Activated T-cell treated with anti-CD3 and anti-CD28 coated beads, Interleukin-2, amount 50 U/mL, for 72 hours (primary cell): ENCODE data around the gene PIK3CD. TPM values are rescaled to one million over a fixed set of nuclear protein-coding genes. Genes with fewer than 3 reads are reported as not detected.
"Not testable (repeated sequence)": the region's sequence is repeated elsewhere in the genome, so short reads cannot be mapped to it uniquely, and the experiment has no call there.

Experiments
- ATAC-seq, 2 donors: fragments of 150-1000 bp; cut with Tn5 transposase; replicated peaks in 1 of 2; 2 replicates each; pipeline ENCODE4 v1.10.0; 2021; ENCODE audit warnings: moderate library complexity in 2 of 2, mild to moderate bottlenecking in 1 of 2
- DNase-seq, 2 donors: peaks; one replicate each; pipeline ENCODE4 v3.0.0; 2021 to 2022; ENCODE audit warnings: mixed read lengths in 1 of 2
- H3K27ac Mint-ChIP-seq: one replicate; pipeline ENCODE4 v1.8.0; 2022; ENCODE audit warnings: mild to moderate bottlenecking, moderate library complexity, mixed read lengths
- H3K27me3 Mint-ChIP-seq: one replicate; pipeline ENCODE4 v1.8.0; 2022; ENCODE audit warnings: low read depth, mixed read lengths
- H3K36me3 Mint-ChIP-seq, 2 donors: one replicate each; pipeline ENCODE4 v1.8.0; 2022; ENCODE audit warnings: mixed read lengths in 2 of 2, mild to moderate bottlenecking in 1 of 2; ENCODE audit not compliant: insufficient read depth in 2 of 2
- H3K4me1 Mint-ChIP-seq: one replicate; pipeline ENCODE4 v1.8.0; 2022; ENCODE audit warnings: low read depth, mixed read lengths
- H3K4me3 Mint-ChIP-seq, 2 donors: one replicate each; pipeline ENCODE4 v1.8.0; 2022; ENCODE audit warnings: mild to moderate bottlenecking in 2 of 2, mixed read lengths in 2 of 2, moderate library complexity in 2 of 2
- H3K9me3 Mint-ChIP-seq, 2 donors: one replicate each; pipeline ENCODE4 v1.8.0; 2022; ENCODE audit warnings: mixed read lengths in 2 of 2
- total RNA-seq, 2 donors: library from RNA; stranded (reverse); gene quantifications; one replicate each; pipeline ENCODE4 v1.2.3, GENCODE V29; 2022

Gene PIK3CD
- total RNA-seq, 2 donors from 2014 or later: 149 to 162 TPM

GRCh38 chr1:9755441-9755995 is 104.0 kb downstream of the PIK3CD start:
- H3K27me3 Mint-ChIP-seq: no peaks in the 10 kb centered on the region
- no peaks in the 10 kb centered on the region for H3K4me1 Mint-ChIP-seq
- no peak for ATAC-seq
- DNase-seq: no peak
- H3K27ac Mint-ChIP-seq: peak overlapping the region; percentile 18
- H3K4me3 Mint-ChIP-seq: no peak overlapping the region
- H3K36me3 Mint-ChIP-seq: peaks cover 0 to 3% of the 10 kb centered on the region in 2 donors
- H3K9me3 Mint-ChIP-seq: no peaks in the 10 kb centered on the region

GRCh38 chr1:9758559-9759121 is 107.1 kb downstream of the PIK3CD start:
- peaks cover 0 to 2% of the 10 kb centered on the region in 2 donors for H3K36me3 Mint-ChIP-seq
- no peaks in the 10 kb centered on the region for H3K27me3 Mint-ChIP-seq
- no peak overlapping the region for H3K4me3 Mint-ChIP-seq
- H3K4me1 Mint-ChIP-seq: peaks cover under 1% of the 10 kb centered on the region
- no peak for DNase-seq
- no peaks in the 10 kb centered on the region for H3K9me3 Mint-ChIP-seq
- H3K27ac Mint-ChIP-seq: no peak overlapping the region
- no peak for ATAC-seq

GRCh38 chr1:9759939-9760338 is 108.4 kb downstream of the PIK3CD start:
- Mint-ChIP-seq H3K27ac (no peak overlapping the region), H3K4me3 (no peak overlapping the region), H3K4me1 (peaks cover 7% of the 10 kb centered on the region), H3K36me3 (peaks cover 0 to 2% of the 10 kb centered on the region in 2 donors), H3K27me3 (no peaks in the 10 kb centered on the region), H3K9me3 (no peaks in the 10 kb centered on the region)
- DNase-seq (no peak), ATAC-seq (no peak)

- Mint-ChIP-seq H3K27me3 (no peaks in the 10 kb centered on the region), H3K27ac (no peak overlapping the region), H3K36me3 (peaks cover 0 to 2% of the 10 kb centered on the region in 2 donors), H3K4me1 (peaks cover 7% of the 10 kb centered on the region), H3K4me3 (no peak overlapping the region), H3K9me3 (no peaks in the 10 kb centered on the region)
- ATAC-seq: no peak
- DNase-seq: no peak
Measured at GRCh38 chr1:9760824-9761223, 109.3 kb downstream of the PIK3CD start.

- Mint-ChIP-seq H3K9me3 (no peaks in the 10 kb centered on the region), H3K36me3 (peaks cover 0 to 2% of the 10 kb centered on the region in 2 donors), H3K4me3 (no peak overlapping the region), H3K27ac (no peak overlapping the region), H3K27me3 (no peaks in the 10 kb centered on the region), H3K4me1 (peaks cover 7% of the 10 kb centered on the region)
- DNase-seq: no peak
- ATAC-seq: no peak
Measured at GRCh38 chr1:9761855-9762254, 110.3 kb downstream of the PIK3CD start.

GRCh38 chr1:9762446-9762845 is 110.9 kb downstream of the PIK3CD start:
- ATAC-seq, H3K4me3 Mint-ChIP-seq, H3K4me1 Mint-ChIP-seq, H3K27ac Mint-ChIP-seq, H3K27me3 Mint-ChIP-seq, H3K9me3 Mint-ChIP-seq, DNase-seq, H3K36me3 Mint-ChIP-seq: not testable (repeated sequence)

GRCh38 chr1:9763914-9764313 is 112.4 kb downstream of the PIK3CD start:
- DNase-seq: no peak
- H3K36me3 Mint-ChIP-seq: peaks cover 0 to 2% of the 10 kb centered on the region in 2 donors
- no peaks in the 10 kb centered on the region for H3K27me3 Mint-ChIP-seq
- no peaks in the 10 kb centered on the region for H3K9me3 Mint-ChIP-seq
- H3K27ac Mint-ChIP-seq: no peak overlapping the region
- ATAC-seq: no peak
- H3K4me3 Mint-ChIP-seq: no peak overlapping the region
- H3K4me1 Mint-ChIP-seq: peaks cover 7% of the 10 kb centered on the region

- ATAC-seq: no peak
- peaks cover 0 to 4% of the 10 kb centered on the region in 2 donors for H3K36me3 Mint-ChIP-seq
- no peaks in the 10 kb centered on the region for H3K9me3 Mint-ChIP-seq
- no peak overlapping the region for H3K27ac Mint-ChIP-seq
- no peak for DNase-seq
- peaks cover 7% of the 10 kb centered on the region for H3K4me1 Mint-ChIP-seq
- H3K4me3 Mint-ChIP-seq: no peak overlapping the region
- H3K27me3 Mint-ChIP-seq: no peaks in the 10 kb centered on the region
Measured at GRCh38 chr1:9764550-9764949, 113.0 kb downstream of the PIK3CD start.

- Mint-ChIP-seq H3K36me3 (peaks cover 0 to 2% of the 10 kb centered on the region in 2 donors), H3K9me3 (no peaks in the 10 kb centered on the region), H3K4me3 (no peak overlapping the region), H3K27ac (no peak overlapping the region), H3K4me1 (peaks cover 7% of the 10 kb centered on the region), H3K27me3 (no peaks in the 10 kb centered on the region)
- ATAC-seq (no peak), DNase-seq (no peak)
Measured at GRCh38 chr1:9766759-9767442, 115.4 kb downstream of the PIK3CD start.

- DNase-seq: peak; percentile 19 to 26
- Mint-ChIP-seq H3K4me3 (no peak overlapping the region), H3K27ac (no peak overlapping the region)
Measured at GRCh38 chr1:9767964-9768668, 116.6 kb downstream of the PIK3CD start.

GRCh38 chr1:9768983-9769382 is 117.5 kb downstream of the PIK3CD start:
- DNase-seq: no peak
- no peaks in the 10 kb centered on the region for H3K27me3 Mint-ChIP-seq
- H3K4me1 Mint-ChIP-seq: peaks cover 3% of the 10 kb centered on the region
- no peak for ATAC-seq
- H3K9me3 Mint-ChIP-seq: no peaks in the 10 kb centered on the region
- no peak overlapping the region for H3K4me3 Mint-ChIP-seq
- peaks cover 0 to 1% of the 10 kb centered on the region in 2 donors for H3K36me3 Mint-ChIP-seq
- no peak overlapping the region for H3K27ac Mint-ChIP-seq

More at GRCh38 chr1:9767964-9768668, 116.6 kb downstream of the PIK3CD start:
- H3K36me3 Mint-ChIP-seq: peaks cover 0 to 1% of the 10 kb centered on the region in 2 donors
- H3K9me3 Mint-ChIP-seq: no peaks in the 10 kb centered on the region
- H3K27me3 Mint-ChIP-seq: no peaks in the 10 kb centered on the region
- no peak for ATAC-seq
- H3K4me1 Mint-ChIP-seq: peaks cover 7% of the 10 kb centered on the region

- Mint-ChIP-seq H3K27ac (no peak overlapping the region), H3K4me1 (no peaks in the 10 kb centered on the region), H3K9me3 (no peaks in the 10 kb centered on the region), H3K4me3 (no peak overlapping the region), H3K27me3 (no peaks in the 10 kb centered on the region), H3K36me3 (peaks cover 0 to 1% of the 10 kb centered on the region in 2 donors)
- DNase-seq (no peak), ATAC-seq (no peak)
Measured at GRCh38 chr1:9770298-9770697, 118.8 kb downstream of the PIK3CD start.
